ENCODE data around the gene DIAPH2. TPM values are rescaled to one million over a fixed set of nuclear protein-coding genes. Genes with fewer than 3 reads are reported as not detected.

Gene DIAPH2
- total RNA-seq, 4 donors from 2014 or later, result 16.7 to 27.3 (median 20.3) TPM

DNA sequence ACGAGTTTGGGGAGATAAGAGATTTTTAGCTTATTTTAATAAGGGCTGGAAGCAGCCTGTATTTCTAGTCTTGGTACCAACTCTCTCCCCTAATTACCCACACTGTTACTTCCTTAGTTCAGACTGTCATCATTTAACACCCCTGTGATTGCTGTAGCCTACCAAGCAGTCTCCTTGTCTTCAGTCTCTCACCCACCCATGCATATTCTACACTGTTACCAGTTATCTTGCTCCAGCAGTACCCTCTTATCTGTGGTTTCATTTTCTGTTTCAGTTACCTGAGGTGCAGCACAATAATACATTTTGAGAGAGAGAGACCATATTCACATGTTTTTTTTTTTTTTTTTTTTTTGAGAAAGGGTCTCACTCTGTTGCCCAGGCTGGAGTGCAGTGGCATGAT lies 80.2 kb downstream of the DIAPH2 start:
- intact Hi-C loops (cut with DNase I; ENCODE audit: low total_unique reads), result no loop called here
- 43 to 46% methylated on average over 1 of the region's 1 CpG for WGBS, 2 donors
- no peak for DNase-seq (ENCODE audit: low spot score in 2 of 2)
- TF ChIP-seq POLR2A (IDR thresholded peaks at IDR 0.05), result no peak
- TF ChIP-seq, protein P1, sequence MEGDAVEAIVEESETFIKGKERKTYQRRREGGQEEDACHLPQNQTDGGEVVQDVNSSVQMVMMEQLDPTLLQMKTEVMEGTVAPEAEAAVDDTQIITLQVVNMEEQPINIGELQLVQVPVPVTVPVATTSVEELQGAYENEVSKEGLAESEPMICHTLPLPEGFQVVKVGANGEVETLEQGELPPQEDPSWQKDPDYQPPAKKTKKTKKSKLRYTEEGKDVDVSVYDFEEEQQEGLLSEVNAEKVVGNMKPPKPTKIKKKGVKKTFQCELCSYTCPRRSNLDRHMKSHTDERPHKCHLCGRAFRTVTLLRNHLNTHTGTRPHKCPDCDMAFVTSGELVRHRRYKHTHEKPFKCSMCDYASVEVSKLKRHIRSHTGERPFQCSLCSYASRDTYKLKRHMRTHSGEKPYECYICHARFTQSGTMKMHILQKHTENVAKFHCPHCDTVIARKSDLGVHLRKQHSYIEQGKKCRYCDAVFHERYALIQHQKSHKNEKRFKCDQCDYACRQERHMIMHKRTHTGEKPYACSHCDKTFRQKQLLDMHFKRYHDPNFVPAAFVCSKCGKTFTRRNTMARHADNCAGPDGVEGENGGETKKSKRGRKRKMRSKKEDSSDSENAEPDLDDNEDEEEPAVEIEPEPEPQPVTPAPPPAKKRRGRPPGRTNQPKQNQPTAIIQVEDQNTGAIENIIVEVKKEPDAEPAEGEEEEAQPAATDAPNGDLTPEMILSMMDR (IDR thresholded peaks at IDR 0.05), result no peak
- no peak overlapping the region for H3K4me3 ChIP-seq (ENCODE audit: low read depth, poor library complexity, severe bottlenecking)

DNA sequence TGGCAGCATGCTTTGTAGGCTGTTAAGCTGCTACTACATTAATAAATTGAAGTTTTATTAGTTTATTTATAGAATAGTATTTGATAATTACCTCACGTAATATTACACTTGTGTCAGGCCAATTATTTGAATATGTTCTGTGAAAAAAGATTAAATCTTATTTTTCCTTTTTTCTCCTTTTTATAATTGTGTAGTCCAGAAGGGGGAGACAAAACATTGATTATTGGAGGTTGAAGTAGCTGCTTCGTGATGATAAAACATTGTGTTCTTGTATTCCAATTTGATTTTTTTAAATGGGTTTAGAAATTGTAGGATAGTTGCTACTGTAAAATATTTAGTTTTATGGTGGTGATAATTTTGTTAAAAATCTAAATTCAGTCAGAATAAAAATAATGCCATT lies 85.7 kb downstream of the DIAPH2 start:
- no peak for DNase-seq (ENCODE audit: low spot score in 2 of 2)
- TF ChIP-seq POLR2A (IDR thresholded peaks at IDR 0.05), result no peak
- TF ChIP-seq, protein P1 (IDR thresholded peaks at IDR 0.05), result no peak
- H3K4me3 ChIP-seq (ENCODE audit: low read depth, poor library complexity, severe bottlenecking), result no peak overlapping the region
- intact Hi-C loops (cut with DNase I; ENCODE audit: low total_unique reads), result no loop called here
- 24 to 27% methylated on average over 2 of the region's 2 CpGs for whole genome bisulfite sequencing, 2 donors

DNA sequence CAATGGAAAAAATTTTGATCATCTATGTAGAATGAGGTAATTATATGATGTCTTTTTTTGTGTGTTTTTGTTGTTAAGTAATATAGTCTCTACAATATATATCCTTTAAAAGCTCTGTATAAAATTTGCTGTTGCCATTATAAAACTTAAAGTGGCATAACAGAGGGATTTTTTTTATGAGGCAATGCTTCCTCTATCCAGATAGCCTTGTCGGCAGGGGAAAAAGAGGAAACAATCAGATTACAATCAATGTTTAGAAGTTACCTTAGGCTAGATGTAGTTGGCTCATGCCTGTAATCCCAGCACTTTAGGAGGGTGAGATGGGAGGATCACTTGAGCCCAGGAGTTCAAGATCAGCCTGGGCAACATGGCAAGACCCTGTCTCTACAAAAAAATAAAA lies 86.8 kb downstream of the DIAPH2 start:
- DNase-seq (ENCODE audit: low spot score in 2 of 2), result no peak
- 27 to 58% methylated on average over 1 of the region's 1 CpG for WGBS, 2 donors
- no peak overlapping the region for H3K4me3 ChIP-seq (ENCODE audit: low read depth, poor library complexity, severe bottlenecking)
- intact Hi-C loops (cut with DNase I; ENCODE audit: low total_unique reads), result no loop called here
- TF ChIP-seq, protein P1 (IDR thresholded peaks at IDR 0.05), result no peak
- TF ChIP-seq POLR2A (IDR thresholded peaks at IDR 0.05), result no peak

DNA sequence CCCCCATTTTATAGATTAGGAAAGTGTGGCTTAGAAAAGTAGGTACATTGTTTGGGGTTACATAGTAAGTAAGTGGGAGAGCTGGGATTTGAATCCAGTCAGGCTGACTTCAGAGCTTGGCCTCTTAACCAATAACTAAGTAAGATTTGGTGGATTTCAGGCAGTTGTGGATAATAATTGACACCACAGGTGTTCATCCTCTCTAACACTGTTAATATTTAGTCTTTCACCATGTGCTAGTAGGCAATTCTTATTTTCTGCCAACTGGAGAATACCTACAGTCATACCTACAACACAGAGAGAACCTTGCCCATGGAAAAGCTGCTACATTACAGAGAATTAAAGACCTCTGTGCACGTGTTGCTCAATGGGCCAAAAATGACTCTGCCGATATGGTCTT lies 89.5 kb downstream of the DIAPH2 start:
- intact Hi-C loops (cut with DNase I; ENCODE audit: low total_unique reads), result no loop called here
- no peak overlapping the region for H3K4me3 ChIP-seq (ENCODE audit: low read depth, poor library complexity, severe bottlenecking)
- TF ChIP-seq POLR2A (IDR thresholded peaks at IDR 0.05), result no peak
- TF ChIP-seq, protein P1 (IDR thresholded peaks at IDR 0.05), result no peak
- no peak for DNase-seq (ENCODE audit: low spot score in 2 of 2)
- 78 to 94% methylated on average over 2 of the region's 2 CpGs for WGBS, 2 donors

DNA sequence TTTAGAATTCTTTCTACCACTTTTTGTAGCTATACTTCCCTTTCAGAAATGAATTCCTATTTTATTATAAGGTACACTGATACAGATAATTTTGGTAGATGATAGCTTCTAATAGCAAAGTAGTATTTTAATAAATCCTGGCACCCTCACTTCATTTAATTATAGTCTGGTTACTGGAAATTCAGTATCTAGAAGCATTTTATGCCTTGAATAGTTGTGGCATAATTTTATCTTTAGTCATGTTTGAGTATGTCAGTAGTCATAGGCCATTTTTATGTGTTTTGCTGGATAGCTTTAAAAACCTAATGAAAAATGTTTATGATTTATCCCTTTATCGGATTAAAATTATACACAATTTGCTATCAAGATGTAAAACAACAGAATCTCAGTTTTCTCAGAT lies 92.3 kb downstream of the DIAPH2 start:
- no peak for TF ChIP-seq POLR2A (IDR thresholded peaks at IDR 0.05)
- TF ChIP-seq, protein P1 (IDR thresholded peaks at IDR 0.05), result no peak
- intact Hi-C loops (cut with DNase I; ENCODE audit: low total_unique reads), result no loop called here
- no peak overlapping the region for H3K4me3 ChIP-seq (ENCODE audit: low read depth, poor library complexity, severe bottlenecking)
- no peak for DNase-seq (ENCODE audit: low spot score in 2 of 2)
- 88 to 93% methylated on average over 1 of the region's 1 CpG for WGBS, 2 donors

DNA sequence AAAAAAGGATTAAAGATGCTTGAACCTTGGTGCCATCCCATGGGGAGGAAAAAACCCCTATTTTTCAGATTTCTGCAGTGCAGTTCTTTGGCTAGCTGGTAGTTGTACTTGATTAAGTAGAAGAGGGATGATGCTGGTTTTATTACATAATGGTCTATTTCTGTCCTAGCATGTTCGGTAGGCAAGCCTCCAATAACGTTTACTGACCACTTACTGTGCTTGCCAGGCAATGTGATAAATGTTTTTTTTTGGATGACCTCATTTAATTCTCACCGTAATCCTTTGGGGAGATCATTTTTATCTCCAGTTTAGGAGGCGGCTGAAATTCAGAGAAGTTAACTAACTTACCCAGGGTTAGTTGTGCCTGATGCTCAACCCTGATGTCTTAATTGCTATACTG lies 106.9 kb downstream of the DIAPH2 start:
- intact Hi-C loops (cut with DNase I; ENCODE audit: low total_unique reads), result no loop called here
- H3K4me3 ChIP-seq (ENCODE audit: low read depth, poor library complexity, severe bottlenecking), result no peak overlapping the region
- DNase-seq (ENCODE audit: low spot score in 2 of 2), result no peak
- TF ChIP-seq POLR2A (IDR thresholded peaks at IDR 0.05), result no peak
- TF ChIP-seq, protein P1 (IDR thresholded peaks at IDR 0.05), result no peak
- WGBS, 2 donors, result 57 to 64% methylated on average over 4 of the region's 4 CpGs
